Neutrophil (primary cell): ENCODE results near the gene RAPGEF1.
"Not testable (repeated sequence)": the region's sequence is repeated elsewhere in the genome, so short reads cannot be mapped to it uniquely, and the experiment has no call there.

Experiments
- H3K27ac ChIP-seq: fragments of 200-600 bp; sonication (generic); 2 replicates; pipeline ENCODE4 v1.5.1; 2016; ENCODE audit warnings: mild to moderate bottlenecking, moderate library complexity
- H3K27me3 ChIP-seq: fragments of 200-600 bp; sonication (generic); 2 replicates; pipeline ENCODE4 v1.6.0; 2016; ENCODE audit warnings: mild to moderate bottlenecking
- H3K36me3 ChIP-seq: fragments of 200-600 bp; sonication (generic); 2 replicates; pipeline ENCODE4 v1.5.1; 2017
- H3K4me1 ChIP-seq, 2 experiments: fragments of 200-600 bp in 1 of 2; sonication (generic) in 1 of 2; 1 replicate in 1 of 2; 2 replicates in 1 of 2; pipeline versions ENCODE4 v1.5.1 to v1.6.1; 2013 to 2016; ENCODE audit warnings: low read depth in 1 of 2, low read length in 1 of 2, mild to moderate bottlenecking in 1 of 2, moderate library complexity in 1 of 2; ENCODE audit not compliant: control insufficient read depth in 1 of 2, insufficient read depth in 1 of 2
- H3K4me3 ChIP-seq, 2 experiments: fragments of 200-600 bp in 1 of 2; sonication (generic) in 1 of 2; 1 replicate in 1 of 2; 2 replicates in 1 of 2; pipeline ENCODE4 v1.5.1; 2013 to 2016; ENCODE audit warnings: low read depth in 1 of 2, low read length in 1 of 2, mild to moderate bottlenecking in 1 of 2, moderate library complexity in 1 of 2
- H3K9me3 ChIP-seq: fragments of 200-600 bp; sonication (generic); 2 replicates; pipeline ENCODE4 v1.5.1; 2016
- TF ChIP-seq, protein P1 (sequence below): fragments of 200-600 bp; sonication (generic); IDR thresholded peaks from 2 replicates; pipeline ENCODE4 v1.5.1; 2016; ENCODE audit warnings: antibody characterized with exemption

RAPGEF1 gene

GRCh38 chr9:131555841-131556673, 183.8 kb downstream of the RAPGEF1 start:
- no peak overlapping the region for H3K4me3 ChIP-seq
- peaks cover 55% of the 10 kb centered on the region for H3K27me3 ChIP-seq
- H3K36me3 ChIP-seq, result no peaks in the 10 kb centered on the region
- no peak overlapping the region for H3K27ac ChIP-seq
- TF ChIP-seq, protein P1, sequence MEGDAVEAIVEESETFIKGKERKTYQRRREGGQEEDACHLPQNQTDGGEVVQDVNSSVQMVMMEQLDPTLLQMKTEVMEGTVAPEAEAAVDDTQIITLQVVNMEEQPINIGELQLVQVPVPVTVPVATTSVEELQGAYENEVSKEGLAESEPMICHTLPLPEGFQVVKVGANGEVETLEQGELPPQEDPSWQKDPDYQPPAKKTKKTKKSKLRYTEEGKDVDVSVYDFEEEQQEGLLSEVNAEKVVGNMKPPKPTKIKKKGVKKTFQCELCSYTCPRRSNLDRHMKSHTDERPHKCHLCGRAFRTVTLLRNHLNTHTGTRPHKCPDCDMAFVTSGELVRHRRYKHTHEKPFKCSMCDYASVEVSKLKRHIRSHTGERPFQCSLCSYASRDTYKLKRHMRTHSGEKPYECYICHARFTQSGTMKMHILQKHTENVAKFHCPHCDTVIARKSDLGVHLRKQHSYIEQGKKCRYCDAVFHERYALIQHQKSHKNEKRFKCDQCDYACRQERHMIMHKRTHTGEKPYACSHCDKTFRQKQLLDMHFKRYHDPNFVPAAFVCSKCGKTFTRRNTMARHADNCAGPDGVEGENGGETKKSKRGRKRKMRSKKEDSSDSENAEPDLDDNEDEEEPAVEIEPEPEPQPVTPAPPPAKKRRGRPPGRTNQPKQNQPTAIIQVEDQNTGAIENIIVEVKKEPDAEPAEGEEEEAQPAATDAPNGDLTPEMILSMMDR, result no peak
- no peaks in the 10 kb centered on the region for H3K9me3 ChIP-seq
- no peaks in the 10 kb centered on the region for H3K4me1 ChIP-seq

GRCh38 chr9:131554843-131555351, 185.0 kb downstream of the RAPGEF1 start:
- H3K4me3 ChIP-seq, result no peak overlapping the region
- H3K27me3 ChIP-seq, result peaks cover 61% of the 10 kb centered on the region

DNA sequence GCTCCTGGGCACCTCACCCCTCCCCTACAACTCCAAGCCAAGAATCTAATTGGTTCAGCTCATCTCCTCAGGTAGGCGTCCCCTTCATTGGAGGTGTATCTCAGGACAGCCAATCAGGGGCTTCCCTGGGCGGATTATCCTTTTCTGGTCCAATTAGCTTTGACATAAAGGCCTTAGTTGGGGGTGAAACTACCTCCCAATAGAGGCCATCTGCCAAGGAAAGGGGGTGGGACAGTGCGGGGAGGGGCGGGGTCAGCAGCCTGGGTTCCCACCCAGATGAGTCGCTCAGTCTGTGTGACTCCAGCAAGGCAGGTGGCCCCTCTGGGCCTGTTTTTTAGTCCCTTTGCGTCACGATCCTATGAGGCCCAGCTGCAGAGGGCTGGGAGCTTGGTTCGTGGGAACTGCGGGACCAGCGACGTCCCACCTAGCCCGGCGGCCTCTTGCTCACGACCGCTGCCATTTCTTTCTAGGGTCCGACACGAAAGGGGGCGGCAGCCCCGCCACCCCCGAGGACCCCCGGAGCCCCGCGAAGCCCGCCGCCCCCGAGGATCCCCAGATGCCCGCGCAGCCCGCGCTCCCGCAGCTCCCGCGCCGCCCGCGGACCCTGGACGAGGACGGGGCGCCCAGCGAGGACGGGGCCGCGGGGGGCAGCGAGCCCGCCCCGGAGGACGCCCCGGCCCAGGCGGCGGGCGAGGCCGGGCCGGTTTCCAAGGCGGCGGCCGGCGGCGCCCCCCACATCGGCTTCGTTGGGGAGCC, 185.6 kb downstream of the RAPGEF1 start:
- H3K27ac ChIP-seq, result no peak overlapping the region
- no peaks in the 10 kb centered on the region for H3K9me3 ChIP-seq
- H3K4me3 ChIP-seq, result no peak overlapping the region
- no peaks in the 10 kb centered on the region for H3K4me1 ChIP-seq
- peaks cover 67% of the 10 kb centered on the region for H3K27me3 ChIP-seq
- no peaks in the 10 kb centered on the region for H3K36me3 ChIP-seq
- TF ChIP-seq, protein P1, result no peak

More at GRCh38 chr9:131554843-131555351, 185.0 kb downstream of the RAPGEF1 start:
- TF ChIP-seq, protein P1, result no peak
- H3K27ac ChIP-seq, result no peak overlapping the region
- H3K9me3 ChIP-seq, result no peaks in the 10 kb centered on the region
- H3K4me1 ChIP-seq, result no peaks in the 10 kb centered on the region
- H3K36me3 ChIP-seq, result no peaks in the 10 kb centered on the region

GRCh38 chr9:131552030-131552429, 187.8 kb downstream of the RAPGEF1 start:
- no peak overlapping the region for H3K4me3 ChIP-seq
- no peaks in the 10 kb centered on the region for H3K4me1 ChIP-seq
- TF ChIP-seq, protein P1, result no peak
- H3K27ac ChIP-seq, result no peak overlapping the region
- no peaks in the 10 kb centered on the region for H3K36me3 ChIP-seq
- H3K27me3 ChIP-seq, result peaks cover 89% of the 10 kb centered on the region
- H3K9me3 ChIP-seq, result no peaks in the 10 kb centered on the region

DNA sequence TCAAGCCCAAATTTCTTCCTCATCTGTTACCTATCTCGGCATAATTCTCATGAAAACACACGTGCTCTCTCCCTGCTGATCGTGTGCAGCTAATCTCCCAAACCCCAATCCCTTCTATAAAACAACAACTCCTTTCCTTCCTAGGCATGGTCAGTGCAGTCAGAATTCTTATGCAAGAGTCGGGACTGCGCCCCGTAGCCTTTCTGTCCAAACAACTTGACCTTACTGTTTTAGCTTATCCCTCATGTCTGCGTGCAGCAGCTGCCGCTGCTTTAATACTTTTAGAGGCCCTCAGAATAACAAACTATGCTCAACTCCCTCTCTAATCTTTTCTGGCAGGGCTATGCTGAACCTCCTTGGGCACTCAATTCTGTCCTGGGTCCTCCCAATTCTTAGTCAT, 189.4 kb downstream of the RAPGEF1 start:
- not testable (repeated sequence) for H3K9me3 ChIP-seq, H3K36me3 ChIP-seq, H3K4me3 ChIP-seq, H3K4me1 ChIP-seq, H3K27ac ChIP-seq
- peaks cover 89% of the 10 kb centered on the region for H3K27me3 ChIP-seq

- not testable (repeated sequence) for H3K27ac ChIP-seq, H3K4me1 ChIP-seq, H3K36me3 ChIP-seq, H3K9me3 ChIP-seq, H3K4me3 ChIP-seq
- H3K27me3 ChIP-seq, result peaks cover 89% of the 10 kb centered on the region
Observed at GRCh38 chr9:131549186-131549585, 190.7 kb downstream of the RAPGEF1 start.
